Left ventricle myocardium superior (tissue), 1 donor: Measurements from ENCODE around the gene UBE2F. TPM values are rescaled to one million over a fixed set of nuclear protein-coding genes. Genes with fewer than 3 reads are reported as not detected.

Experiments
- ATAC-seq: fragments of 200-7000 bp; cut with Tn5 transposase; one replicate; pipeline ENCODE4 v1.9.1; 2020; ENCODE audit warnings: mild to moderate bottlenecking, moderate library complexity
- DNase-seq: peaks from one replicate; pipeline ENCODE4 v3.0.0-alpha.2; 2020
- intact Hi-C: fragments of 100-400 bp; cut with micrococcal nuclease; formaldehyde crosslinking; loops from one replicate; pipeline ENCODE4 v1.11.0; 2022
- total RNA-seq: library from RNA; stranded (reverse); fragmentation: NEBNext Ultra II Directional; extraction: Animal tissue kit (Norgen Biotek cat#: 25700); gene quantifications from one replicate; pipeline ENCODE4 v1.2.1, GENCODE V29; 2021
- donor health status: DM: no; HTN: yes; CAD: no; lungs with severe emphysema.

Gene UBE2F
- total RNA-seq, 1 donor from 2014 or later, result 67.7 TPM

DNA sequence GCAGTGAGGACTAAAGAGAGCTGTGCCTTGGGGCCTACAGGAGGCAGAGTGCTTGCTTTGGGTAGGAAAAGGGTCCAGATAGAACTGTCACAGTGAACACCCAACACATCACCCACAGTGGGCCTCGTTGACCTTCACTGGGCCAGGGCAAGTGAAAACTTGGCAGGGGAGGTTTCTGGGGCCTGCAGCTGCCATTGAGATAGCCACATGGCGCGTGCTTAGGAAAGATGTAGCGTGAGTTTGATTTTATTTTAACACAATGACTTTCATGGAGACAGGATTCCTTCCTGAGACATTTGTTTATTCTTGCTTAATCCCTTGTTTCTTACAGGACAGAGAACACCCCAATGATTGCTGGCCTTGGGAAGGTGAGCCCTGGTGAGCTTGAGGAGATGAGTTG lies 124.1 kb downstream of the UBE2F start:
- intact Hi-C loops, result no loop called here
- no peak for ATAC-seq
- no peak for DNase-seq

DNA sequence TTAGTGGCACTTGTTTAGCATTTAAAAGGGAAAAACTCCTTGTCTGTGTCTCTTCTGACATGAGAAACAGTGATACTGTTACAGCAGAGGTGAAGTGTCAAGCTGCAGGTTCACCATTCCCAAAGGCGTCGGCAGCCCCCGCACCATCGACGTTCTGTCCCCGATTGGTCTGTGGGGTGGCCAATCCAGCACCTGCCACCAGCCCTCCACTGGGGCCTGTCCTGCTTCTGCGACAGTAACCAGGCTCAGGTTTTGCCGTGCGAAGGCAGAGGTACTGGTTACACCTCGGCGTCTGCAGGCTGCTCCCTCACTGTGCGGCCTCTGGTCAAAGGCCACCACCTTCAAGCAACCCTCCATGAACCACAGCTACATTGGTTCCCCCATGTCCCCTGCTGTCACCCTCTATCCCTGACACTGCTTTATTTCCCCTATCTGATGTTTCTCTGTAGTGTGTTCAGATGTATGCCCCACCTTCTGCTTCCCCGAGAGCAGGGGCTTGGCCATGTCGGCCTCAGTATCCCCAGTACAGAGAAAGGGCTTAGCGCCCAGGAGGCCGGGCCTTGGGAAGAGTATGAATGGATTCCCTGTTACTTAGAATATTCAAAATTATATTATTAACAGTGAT lies 124.7 kb downstream of the UBE2F start:
- ATAC-seq, result no peak
- no peak for DNase-seq
- intact Hi-C loops, result no loop called here

Other genes with a start within 250 kb of the UBE2F start
- gene RBM44, start 168.2 kb upstream of the UBE2F start, total RNA-seq, result 0.32 TPM
- 151 TPM for gene RAMP1, start 107.4 kb upstream of the UBE2F start, total RNA-seq
- gene SCLY, start 94.0 kb downstream of the UBE2F start, total RNA-seq, result 14.7 TPM
- gene ESPNL, start 133.3 kb downstream of the UBE2F start, total RNA-seq, result not detected
- 22.0 TPM for gene KLHL30, start 171.7 kb downstream of the UBE2F start, total RNA-seq
- not detected for gene ERFE, start 192.0 kb downstream of the UBE2F start, total RNA-seq
- 26.7 TPM for gene ILKAP, start 236.7 kb downstream of the UBE2F start, total RNA-seq